GM21723 (cell line): ENCODE data around the gene PRDM5.

ENCODE experiments used
- ATAC-seq: cut with Tn5 transposase; IDR thresholded peaks from one replicate; pipeline ENCODE4 v1.9.1; 2021; ENCODE audit warnings: mild to moderate bottlenecking, moderate library complexity; ENCODE audit not compliant: unreplicated experiment

PRDM5 gene

DNA sequence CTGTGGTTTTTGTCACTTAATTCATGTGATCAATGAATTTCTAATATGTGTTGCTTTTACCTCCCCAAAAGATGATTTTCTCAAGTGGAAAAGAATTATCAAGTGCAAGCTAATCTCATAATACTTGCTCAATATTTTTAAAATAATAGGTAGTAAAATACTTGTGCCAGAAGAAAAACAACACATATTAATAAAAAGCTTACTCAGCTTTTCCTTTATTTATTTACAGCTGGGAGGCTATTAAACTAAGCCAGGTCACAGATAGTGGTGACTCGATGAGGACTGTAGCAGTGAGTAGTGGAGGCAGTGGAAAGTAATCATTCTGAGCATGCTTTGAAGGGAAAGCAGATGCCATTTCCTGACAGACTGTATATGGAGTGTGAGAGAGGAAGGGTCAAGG lies 96.1 kb downstream of the PRDM5 start:
- ATAC-seq: no peak

DNA sequence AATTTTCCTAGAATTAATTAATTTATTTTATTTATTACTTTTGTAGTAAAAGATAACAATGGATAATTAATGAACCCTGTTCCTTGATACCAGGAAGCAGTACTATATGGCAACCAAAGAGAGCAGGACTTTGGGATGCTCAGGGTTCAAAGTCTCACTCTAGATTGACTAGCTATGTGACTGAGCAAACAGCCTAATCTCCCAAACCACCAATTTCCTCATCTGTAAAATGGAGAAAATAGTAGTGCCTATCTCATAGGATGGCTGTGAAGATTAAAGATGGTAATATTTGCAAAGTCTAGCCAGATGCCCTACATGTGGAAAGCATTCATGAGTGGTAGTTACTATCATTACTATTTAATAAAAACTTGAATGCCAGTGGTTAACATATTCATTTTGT lies 97.6 kb downstream of the PRDM5 start:
- ATAC-seq: no peak

DNA sequence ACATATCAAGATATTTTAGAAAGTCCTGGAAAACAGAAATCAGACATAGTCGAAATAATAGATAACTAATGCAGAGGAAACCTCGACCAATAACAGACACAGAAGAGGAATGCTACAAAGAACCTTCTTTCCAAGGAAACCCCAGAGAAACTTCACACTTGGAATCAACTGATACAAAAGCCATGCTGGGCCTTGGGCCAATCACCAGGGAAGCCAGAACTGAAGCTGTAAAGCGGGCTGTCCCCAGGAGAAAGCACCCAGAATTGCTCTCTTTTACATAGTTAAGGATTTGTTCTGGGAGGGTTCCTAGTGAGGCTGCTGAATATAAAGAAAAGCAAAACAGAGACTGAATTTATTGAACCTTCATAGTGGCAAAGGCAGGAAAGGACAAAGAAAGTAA lies 100.5 kb downstream of the PRDM5 start:
- ATAC-seq: no peak

DNA sequence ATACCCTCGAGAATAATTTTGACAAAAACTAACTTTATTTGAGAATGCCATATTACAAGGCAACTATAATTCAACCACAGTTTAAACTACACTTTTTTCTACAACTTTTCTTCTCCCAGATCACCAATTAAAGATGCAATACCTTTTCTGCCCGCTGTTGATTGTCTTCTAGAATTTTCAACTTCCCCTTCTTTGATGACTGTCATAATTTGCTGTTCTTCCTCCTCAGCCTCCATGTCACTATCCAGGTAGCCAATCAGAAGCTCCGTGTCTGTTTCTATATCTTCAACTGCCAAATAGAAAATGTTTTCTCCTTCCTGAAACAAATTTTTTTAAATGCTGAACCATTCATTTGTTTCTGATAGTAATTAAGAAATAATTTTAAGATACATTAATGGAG lies 101.5 kb downstream of the PRDM5 start:
- ATAC-seq: no peak

DNA sequence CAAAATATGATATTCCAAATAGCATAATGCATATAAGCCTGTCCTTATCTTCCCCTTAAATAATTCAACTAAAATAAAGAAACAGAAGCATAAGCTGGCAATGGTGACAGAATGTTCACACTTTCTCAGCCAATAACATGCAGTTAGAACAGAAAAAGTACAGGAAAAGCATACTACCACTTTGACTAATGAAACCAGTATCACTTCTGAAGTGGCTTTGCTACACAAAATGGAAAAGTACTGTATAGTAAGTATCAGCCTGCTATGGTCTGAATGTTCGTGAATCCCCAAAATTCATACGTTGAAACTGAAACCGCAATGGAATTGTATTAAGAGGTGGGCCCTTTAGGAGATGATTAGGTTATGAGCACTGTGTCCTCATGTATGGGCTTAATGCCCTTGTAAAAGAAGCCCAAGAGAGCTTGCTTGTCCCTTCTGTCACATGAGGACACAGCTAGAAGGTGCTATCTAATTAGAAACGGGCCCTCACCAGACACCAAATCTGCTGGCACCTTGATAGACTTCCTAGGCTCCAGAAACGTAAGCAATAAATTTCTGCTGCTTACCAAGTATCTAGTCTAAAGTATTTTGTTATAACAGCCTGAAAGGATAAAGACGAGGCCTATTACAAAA lies 102.6 kb downstream of the PRDM5 start:
- peak; percentile 60 for ATAC-seq

DNA sequence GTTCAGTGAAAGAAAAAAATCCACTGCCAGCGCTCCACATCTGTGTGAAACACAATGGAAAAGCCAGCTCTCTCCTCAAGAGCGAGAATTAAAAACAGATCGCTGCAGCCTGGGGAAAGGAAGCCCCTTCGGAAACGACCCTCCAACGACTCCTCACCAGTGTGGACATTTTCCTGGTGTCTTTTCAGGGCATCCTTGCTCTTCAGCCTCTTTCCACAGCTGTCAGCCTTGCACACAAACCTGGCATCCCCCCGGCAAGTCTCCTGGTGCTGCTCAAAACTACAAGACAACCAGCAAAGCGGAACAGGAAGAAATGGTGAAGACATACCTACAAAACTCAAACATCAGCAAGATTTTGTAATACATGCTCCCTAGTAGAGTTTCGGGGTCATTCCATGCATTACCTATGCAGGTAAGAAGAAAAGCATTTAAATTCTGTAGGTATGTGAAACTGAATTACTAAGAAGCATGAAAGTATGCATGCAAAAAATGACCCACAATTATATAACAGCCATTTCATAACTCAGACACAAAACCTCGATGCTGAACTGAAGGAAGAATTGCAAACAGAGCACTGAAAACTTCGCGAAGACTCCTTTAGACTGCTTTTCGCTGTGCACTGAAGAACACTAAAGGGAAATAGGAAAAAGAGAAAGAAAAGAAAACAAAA lies 106.1 kb downstream of the PRDM5 start:
- ATAC-seq: no peak

DNA sequence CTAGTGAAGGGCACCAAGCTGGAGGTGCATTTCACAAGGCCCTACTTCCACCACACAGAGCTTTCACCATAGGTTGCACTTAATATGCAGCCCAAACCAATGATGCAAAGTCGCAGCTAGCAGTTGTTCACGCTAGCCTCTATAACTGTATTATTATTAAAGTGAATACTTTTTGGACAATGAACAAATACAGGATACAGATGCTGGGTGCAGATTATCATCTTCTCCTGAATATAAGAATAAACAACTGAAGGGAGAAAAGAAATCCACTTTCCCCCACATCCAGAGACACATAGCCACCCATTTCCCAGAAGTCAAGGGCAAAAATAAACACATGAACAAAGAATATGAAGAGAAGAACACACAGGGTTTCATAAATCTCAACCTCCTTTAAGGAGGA lies 107.2 kb downstream of the PRDM5 start:
- ATAC-seq: no peak

DNA sequence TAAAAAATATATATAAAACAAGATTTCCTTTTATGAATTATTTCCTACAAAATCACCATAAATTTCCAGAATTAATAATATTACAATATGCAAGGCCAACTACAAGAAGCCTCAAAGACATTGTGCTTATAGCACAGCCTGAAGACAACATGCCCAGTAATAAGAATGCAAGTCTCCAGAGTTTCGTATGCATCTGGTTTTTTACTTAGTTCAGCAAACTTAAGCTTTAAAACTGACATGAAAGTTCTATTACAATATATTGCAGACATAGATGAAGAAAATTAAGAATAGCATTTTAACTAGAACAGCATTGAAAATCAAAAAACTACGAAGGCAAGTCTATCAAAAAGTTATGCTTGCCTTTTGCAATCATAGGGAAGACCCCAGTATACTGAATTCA lies 107.6 kb downstream of the PRDM5 start:
- ATAC-seq: no peak

DNA sequence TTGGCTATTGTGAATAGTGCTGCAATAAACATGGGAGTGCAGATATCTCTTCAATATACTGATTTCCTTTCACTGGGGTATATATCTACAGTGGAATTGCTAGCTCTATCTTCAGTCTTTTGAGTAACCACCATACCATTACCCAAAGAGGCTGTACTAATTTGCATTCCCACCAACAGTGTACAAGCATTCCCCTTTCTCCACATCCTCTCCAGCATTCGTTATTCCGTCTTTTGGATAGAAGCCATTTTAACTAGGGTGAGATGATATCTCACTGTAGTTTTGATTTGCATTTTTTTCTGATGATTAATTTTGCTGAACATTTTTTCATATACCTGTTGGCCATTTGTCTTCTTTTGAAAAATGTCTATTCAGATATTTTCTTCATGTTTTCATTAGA lies 110.3 kb downstream of the PRDM5 start:
- ATAC-seq: no peak

DNA sequence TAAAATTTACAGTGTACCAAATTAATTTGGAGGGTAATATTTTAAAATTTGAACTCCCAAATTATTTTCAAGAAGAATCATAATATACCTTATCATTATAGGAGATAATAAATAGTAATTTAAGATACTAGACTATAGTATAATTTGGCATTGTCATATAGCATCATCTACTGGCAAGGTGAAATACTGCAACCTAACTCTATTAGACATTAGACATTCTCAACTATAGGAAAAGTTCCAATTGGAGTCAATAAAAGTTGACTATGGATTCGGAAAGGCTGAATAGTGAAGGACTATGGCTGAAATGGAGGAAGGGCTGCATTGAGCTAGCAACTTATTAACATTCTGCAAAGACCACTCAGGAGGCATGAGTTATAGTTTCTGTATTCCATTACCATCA lies 113.0 kb downstream of the PRDM5 start:
- no peak for ATAC-seq

DNA sequence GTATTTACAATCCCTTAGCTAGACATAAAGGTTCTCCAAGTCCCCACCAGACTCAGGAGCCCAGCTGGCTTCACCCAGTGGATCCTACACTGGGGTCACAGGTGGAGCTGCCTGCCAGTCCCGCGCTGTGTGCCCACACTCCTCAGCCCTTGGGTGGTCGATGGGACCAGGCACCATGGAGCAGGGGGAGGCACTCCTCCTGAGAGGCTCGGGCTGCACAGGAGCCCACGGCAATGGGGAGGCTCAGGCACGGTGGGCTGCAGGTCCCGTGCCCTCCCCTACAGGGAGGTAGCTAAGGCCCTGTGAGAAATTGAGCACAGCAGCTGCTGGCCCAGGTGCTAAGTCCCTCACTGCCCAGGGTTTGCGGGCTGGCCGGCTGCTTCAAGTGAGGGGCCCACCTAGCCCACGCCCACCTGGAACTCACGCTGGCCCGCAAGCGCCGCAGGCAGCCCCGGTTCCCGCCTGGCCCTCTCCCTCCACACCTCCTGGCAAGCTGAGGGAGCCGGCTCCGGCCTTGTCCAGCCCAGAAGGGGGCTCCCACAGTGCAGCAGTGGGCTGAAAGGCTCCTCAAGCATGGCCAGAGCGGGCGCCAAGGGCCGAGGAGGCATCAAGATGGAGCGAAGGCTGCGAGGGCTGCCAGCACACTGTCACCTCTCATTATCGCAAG lies 113.9 kb downstream of the PRDM5 start:
- ATAC-seq: no peak

DNA sequence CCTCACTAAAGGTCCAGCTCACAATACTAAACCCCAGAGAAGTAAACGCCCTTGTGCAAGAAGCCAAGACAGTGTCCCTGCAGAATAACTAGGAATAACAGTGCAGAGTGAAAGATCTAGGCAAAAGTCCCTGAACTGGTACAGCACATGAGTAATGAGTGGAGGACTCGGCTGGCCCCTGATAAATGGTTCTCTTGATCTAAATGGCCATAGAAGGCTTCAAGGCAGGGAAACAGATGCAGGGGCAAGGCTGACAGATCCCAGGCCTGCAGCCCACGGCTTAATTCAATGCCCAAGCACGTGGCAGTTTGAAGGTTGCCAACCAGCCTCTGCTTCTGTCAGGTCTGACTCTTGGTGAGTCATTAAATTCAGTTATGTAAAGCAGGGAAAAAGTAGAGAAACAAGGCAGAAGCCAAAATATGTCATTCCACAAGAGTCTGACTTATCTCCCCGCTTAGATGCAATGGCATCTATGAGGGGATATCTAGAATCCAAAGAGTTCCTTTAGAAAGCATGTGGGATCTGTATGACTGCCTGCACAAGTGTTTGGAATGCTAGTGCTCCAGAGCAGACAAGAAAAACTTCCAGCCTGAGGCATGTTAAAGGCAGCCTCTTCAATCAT lies 121.3 kb downstream of the PRDM5 start:
- ATAC-seq: no peak

DNA sequence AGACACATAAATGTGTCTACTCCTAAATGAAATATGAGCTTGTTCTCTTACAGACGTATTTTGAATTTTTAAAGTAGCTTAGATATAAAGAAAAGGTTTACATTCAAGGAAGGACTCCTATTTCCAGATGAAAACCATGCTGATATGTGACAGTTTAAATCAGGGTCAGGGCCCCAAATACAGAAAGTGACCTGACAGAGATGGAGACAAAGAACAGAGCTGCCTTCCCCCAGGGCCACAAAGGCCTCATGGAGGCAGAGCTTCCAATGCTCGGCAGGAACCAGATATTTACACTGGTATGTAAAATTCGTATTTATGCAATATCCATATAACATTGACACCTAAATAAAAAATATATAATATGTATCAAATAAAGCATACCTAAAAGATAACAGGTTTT lies 124.0 kb downstream of the PRDM5 start:
- ATAC-seq: no peak

DNA sequence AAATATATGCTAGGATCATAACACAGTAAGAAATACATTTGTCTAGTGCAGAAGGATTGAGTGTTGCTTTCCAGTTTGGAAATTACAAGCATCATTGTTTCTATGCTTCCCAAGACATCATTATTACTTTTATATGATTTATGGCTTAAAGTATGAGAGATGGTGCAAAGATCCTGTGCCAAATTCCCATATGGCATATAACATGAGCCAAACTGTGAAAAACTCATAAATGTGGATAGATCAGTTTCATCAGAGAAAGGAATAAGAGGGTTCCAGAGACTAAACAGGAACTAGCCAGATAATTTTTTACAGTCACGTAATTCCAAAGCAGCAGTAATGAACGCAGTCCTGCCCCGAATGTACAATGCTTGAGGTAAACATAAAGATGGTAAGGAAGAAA lies 126.3 kb downstream of the PRDM5 start:
- no peak for ATAC-seq

DNA sequence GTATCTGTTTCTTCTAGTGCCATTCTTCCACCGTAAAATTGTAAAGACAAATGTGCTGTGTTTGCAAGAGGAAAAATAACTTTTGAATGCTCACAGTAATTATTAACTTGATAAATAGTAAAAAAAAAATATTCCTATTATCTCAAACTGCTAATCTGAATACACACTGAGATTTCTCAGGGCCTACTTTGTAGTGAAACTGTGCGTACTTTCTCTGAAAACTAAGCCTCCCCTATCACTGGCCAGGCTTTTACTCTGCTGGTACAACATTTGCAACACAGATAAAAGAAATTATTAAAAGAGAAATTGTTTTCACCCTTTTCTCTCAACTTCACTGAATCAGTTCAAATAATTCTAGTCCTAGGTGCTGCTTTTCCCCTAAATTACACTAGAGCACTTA lies 137.3 kb downstream of the PRDM5 start:
- ATAC-seq: no peak

DNA sequence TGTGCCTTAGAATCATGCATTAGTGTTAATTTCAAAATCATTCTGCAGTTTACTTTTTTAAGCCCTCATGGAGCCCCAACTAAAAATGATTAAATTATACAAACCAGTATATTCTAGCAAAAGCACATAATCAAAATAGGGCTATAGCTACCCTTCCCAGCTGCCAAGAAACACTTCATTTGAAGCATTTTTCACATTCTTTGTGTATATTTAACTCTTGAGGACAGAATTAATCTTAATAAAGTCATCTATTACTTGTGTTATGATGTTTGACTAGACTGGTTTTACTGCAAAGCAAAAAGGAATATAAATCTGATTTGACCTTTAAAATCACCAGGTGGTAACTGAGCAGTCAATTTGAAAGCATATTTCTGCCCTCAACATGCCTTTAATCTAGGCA lies 145.1 kb downstream of the PRDM5 start:
- no peak for ATAC-seq

DNA sequence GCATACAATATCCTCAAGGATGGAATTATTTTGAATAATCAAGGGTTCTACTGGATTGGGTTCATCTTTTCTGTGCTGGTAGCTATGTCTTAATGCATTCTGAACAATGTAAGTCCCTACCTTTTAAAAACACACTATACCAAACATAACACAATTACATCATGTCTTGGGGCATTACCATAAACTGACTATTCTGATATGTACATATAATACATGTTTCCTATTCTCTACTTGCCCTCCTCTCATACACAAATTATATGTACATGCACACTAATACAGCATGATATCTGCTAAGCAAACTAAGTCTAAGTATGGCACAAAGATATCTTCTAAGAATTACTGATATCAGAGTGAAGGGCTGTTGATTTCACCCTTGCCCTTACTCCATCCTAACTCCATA lies 147.1 kb downstream of the PRDM5 start:
- no peak for ATAC-seq

DNA sequence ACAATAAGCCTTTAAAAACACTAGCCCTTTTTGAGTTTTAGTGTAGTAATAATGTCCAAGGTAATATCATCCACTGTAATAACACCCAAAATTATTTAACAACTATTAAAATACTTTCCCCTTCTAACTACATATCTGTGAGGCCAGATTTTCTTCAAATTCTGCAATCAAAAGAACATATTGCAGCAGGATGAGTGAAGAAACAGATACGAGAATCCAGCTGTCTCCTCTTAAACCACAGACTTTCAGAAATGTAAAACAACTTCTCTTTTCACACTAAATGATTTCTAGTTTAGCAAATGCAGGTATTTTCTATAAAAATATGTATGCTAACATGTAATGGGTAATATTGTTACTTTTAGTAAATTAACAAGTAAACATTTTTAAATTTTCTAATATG lies 148.9 kb downstream of the PRDM5 start:
- ATAC-seq: peak; percentile 67

DNA sequence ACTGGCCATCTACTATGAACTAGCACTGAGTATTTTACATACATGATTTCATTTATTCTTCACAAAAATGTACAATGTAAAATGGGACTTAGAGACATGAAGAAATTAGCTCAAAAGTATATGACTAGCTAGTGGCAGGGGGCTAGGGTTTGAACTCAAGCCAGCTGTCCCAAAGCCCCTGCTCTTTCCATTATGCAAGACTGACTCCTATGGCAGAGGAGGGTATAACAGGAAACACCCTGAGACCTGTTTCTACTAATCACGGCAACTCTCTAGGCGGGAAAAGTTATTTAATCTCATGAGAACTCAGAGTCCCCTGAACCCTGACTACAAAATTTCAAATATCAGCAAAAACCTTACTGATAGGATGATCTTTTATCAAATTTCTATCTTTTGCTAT lies 150.6 kb downstream of the PRDM5 start:
- ATAC-seq: no peak

DNA sequence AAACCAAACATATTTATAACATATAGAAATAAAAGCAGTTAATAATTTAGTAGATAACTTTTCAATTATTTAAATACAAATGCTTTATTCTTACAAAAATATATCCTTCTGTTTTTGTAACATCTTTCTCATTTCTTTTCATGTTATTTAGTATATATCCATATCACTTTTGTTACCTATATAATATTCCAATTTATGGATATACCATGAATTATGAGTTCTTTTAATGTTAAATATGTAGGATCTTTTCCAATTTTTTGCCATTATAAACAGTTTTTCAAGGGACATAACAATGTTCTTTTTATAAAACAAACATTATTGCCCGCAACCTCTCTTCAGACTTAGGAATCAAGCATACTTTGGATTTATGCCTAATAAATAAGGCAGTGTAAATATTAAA lies 151.6 kb downstream of the PRDM5 start:
- ATAC-seq: no peak

DNA sequence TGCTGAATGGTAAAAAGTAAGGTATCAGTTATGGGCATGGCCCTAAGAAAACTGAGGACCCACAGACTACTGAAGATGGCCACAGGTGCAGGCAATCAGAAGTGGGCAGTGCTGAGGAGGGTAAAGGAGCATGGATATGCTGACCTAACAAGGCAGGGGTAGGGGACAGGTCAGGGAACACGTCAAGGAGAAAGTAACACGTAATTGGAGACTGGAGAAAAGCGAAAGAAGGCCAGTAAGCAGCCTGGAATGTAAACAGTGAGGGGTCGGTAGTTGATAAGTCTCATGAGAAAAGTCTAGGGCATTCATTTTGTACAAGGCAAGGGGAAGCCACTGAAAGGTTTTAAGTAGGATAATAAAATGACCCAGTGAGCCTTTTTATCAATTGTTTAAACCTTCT lies 153.3 kb downstream of the PRDM5 start:
- no peak for ATAC-seq

DNA sequence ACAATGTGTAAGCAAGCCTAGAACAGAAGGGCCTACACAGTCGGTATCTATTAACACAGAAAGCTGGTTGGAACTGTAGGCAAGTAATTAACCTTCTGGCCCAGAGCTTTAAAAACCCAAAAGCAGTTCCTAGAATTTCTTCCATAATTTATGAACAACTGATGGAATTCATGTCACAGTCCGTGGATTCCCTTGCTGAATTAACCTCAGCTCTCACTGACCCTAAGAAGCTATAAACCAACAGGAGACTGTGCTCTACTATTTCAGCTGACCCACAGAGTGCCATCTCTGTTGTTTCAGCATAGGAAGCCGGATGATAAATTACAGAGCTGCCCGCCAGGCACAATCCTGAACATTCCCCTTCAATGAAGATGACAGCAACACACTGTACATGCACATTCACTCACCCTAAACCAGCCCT lies 157.3 kb downstream of the PRDM5 start:
- ATAC-seq: no peak
